HepG2 (cell line): ENCODE measurements around the gene EEIG1. TPM values are rescaled to one million over a fixed set of nuclear protein-coding genes. Genes with fewer than 3 reads are reported as not detected.
A peak's percentile ranks its signal among the peaks of the same experiment; 100 is the strongest.

ENCODE experiments used
- ATAC-seq: fragments of 200-7000 bp; cut with Tn5 transposase; 3 replicates; pipeline ENCODE4 v1.9.1; 2020; ENCODE audit warnings: mild to moderate bottlenecking, moderate library complexity
- BruUV-seq: library from RNA; stranded (reverse); fragments of 400-500 nt; replicated peaks from 2 replicates; lab custom pipeline; 2021; lab: Mats Ljungman, UMichigan
- CTCF ChIA-PET: fragments of 300-600 bp; formaldehyde crosslinking; extraction: SDS; loops from one replicate; lab custom pipeline; 2021; ENCODE audit warnings: low total read pairs, inconsistent platforms, low intra/inter-chr PET ratio; lab: Yijun Ruan, JAX
- POLR2A ChIA-PET: fragments of 350-600 bp; sonication (Branson Sonifier 250); formaldehyde crosslinking; loops from one replicate; lab custom pipeline; 2020; ENCODE audit warnings: antibody characterized with exemption, inconsistent platforms; lab: Yijun Ruan, JAX
- DNase-seq: peaks from one replicate; pipeline ENCODE4 v3.0.0-alpha.2; 2015; ENCODE audit warnings: low spot score
- FAIRE-seq: peaks from 3 replicates; lab custom pipeline; 2011; peaks lifted over from hg19 to GRCh38; lab: Jason Lieb, UNC
- H2AFZ ChIP-seq: one replicate; pipeline ENCODE4 v1.6.1; 2011; ENCODE audit warnings: low read length, inconsistent platforms
- H3K27ac ChIP-seq: fragments of 300-600 bp; 3 replicates; pipeline ENCODE4 v1.8.0; 2011; ENCODE audit warnings: mixed run types, mild to moderate bottlenecking, mixed read lengths, low read length, inconsistent platforms; ENCODE audit not compliant: insufficient read depth; ENCODE audit errors: extremely low read length
- H3K27me3 ChIP-seq, 2 experiments: fragments of 200-600 bp in 1 of 2; 2 replicates in 1 of 2; 3 replicates in 1 of 2; pipeline versions ENCODE4 v1.6.0 to v1.8.0; 2011; ENCODE audit warnings: low read length in 2 of 2, mild to moderate bottlenecking in 2 of 2, moderate library complexity in 2 of 2, inconsistent platforms in 1 of 2; ENCODE audit not compliant: insufficient read depth in 2 of 2, control insufficient read depth in 1 of 2
- H3K36me3 ChIP-seq, 2 experiments: fragments of 200-600 bp in 1 of 2; replicated peaks in 1 of 2; 2 replicates in 1 of 2; 3 replicates in 1 of 2; pipeline versions ENCODE4 v1.5.1 to v1.8.0; 2011; ENCODE audit warnings: low read length in 2 of 2, inconsistent platforms in 1 of 2; ENCODE audit not compliant: insufficient read depth in 2 of 2, control insufficient read depth in 1 of 2
- H3K4me1 ChIP-seq: 2 replicates; pipeline ENCODE4 v1.5.1; 2012; ENCODE audit warnings: low read length, inconsistent platforms; ENCODE audit not compliant: insufficient read depth
- H3K4me2 ChIP-seq: 2 replicates; pipeline ENCODE4 v1.6.0; 2011; ENCODE audit warnings: low read depth, low read length, inconsistent platforms
- H3K4me3 ChIP-seq, 3 experiments: fragments of 200-600 bp in 1 of 3; sonication (generic), shearing (Covaris generic) in 1 of 3; replicated peaks in 1 of 3; 2 replicates each; pipeline ENCODE4 v1.5.1; 2011 to 2016; ENCODE audit warnings: low read length in 3 of 3, inconsistent platforms in 2 of 3, low read depth in 2 of 3, mild to moderate bottlenecking in 2 of 3, control low read depth in 1 of 3, mixed read lengths in 1 of 3; ENCODE audit not compliant: insufficient read depth in 1 of 3
- H3K79me2 ChIP-seq: one replicate; pipeline ENCODE4 v1.6.1; 2011; ENCODE audit warnings: low read length, inconsistent platforms; ENCODE audit not compliant: insufficient read depth
- H3K9ac ChIP-seq: 2 replicates; pipeline ENCODE4 v1.6.0; 2011; ENCODE audit warnings: mild to moderate bottlenecking, low read depth, low read length, inconsistent platforms; ENCODE audit not compliant: insufficient read depth
- H3K9me3 ChIP-seq: 2 replicates; pipeline ENCODE4 v1.5.1; 2012; ENCODE audit warnings: mild to moderate bottlenecking, low read length
- H4K20me1 ChIP-seq: 2 replicates; pipeline ENCODE4 v1.6.0; 2011; ENCODE audit warnings: inconsistent platforms, mild to moderate bottlenecking, low read length, moderate library complexity; ENCODE audit not compliant: insufficient read depth
- BHLHE40 ChIP-seq: IDR thresholded peaks from 2 replicates; pipeline ENCODE4 v1.6.1; 2011; ENCODE audit warnings: low read length, improper control_type of control experiment
- HNRNPL ChIP-seq: fragments of 200-400 bp; formaldehyde crosslinking; IDR thresholded peaks from 2 replicates; pipeline ENCODE4 v1.6.1; 2017; ENCODE audit warnings: mild to moderate bottlenecking, low read depth, low read length
- HOXA3 ChIP-seq: sonication (generic); formaldehyde crosslinking; IDR thresholded peaks from 2 replicates; pipeline ENCODE4 v1.5.0; 2020; ENCODE audit warnings: missing genetic modification reagents
- HOXD1 ChIP-seq: sonication (generic); formaldehyde crosslinking; IDR thresholded peaks from 2 replicates; pipeline ENCODE4 v1.5.0; 2020; ENCODE audit warnings: missing genetic modification reagents
- JUN ChIP-seq: sonication (generic); formaldehyde crosslinking; IDR thresholded peaks from 2 replicates; pipeline ENCODE4 v1.4.0; 2020; ENCODE audit warnings: mild to moderate bottlenecking, missing genetic modification reagents
- MZF1 ChIP-seq: sonication (generic); formaldehyde crosslinking; IDR thresholded peaks from 2 replicates; pipeline ENCODE4 v1.8.1; 2023; ENCODE audit warnings: mild to moderate bottlenecking, missing genetic modification reagents, borderline replicate concordance
- RAD21 ChIP-seq: fragments of 450-650 bp; formaldehyde crosslinking; IDR thresholded peaks from 2 replicates; pipeline ENCODE4 v1.5.0; 2020; ENCODE audit warnings: mild to moderate bottlenecking
- RFX5 ChIP-seq: IDR thresholded peaks from 2 replicates; pipeline ENCODE4 v1.6.1; 2011; ENCODE audit warnings: low read depth, low read length, improper control_type of control experiment
- SRSF1 ChIP-seq: fragments of 200-400 bp; formaldehyde crosslinking; optimal IDR thresholded peaks from 2 replicates; pipeline ENCODE3; 2017; ENCODE audit warnings: mild to moderate bottlenecking, low read depth, low read length, moderate library complexity
- STAG1 ChIP-seq: sonication (generic); formaldehyde crosslinking; IDR thresholded peaks from 2 replicates; pipeline ENCODE4 v1.4.0; 2020; ENCODE audit warnings: missing genetic modification reagents
- U2AF2 ChIP-seq: fragments of 200-400 bp; formaldehyde crosslinking; IDR thresholded peaks from 2 replicates; pipeline ENCODE4 v1.6.1; 2017; ENCODE audit warnings: low read depth, mild to moderate bottlenecking, low read length
- ZMYM3 ChIP-seq: sonication (generic); formaldehyde crosslinking; IDR thresholded peaks from 2 replicates; pipeline ENCODE4 v1.5.1; 2020; ENCODE audit warnings: mild to moderate bottlenecking, missing genetic modification reagents
- ZNF616 ChIP-seq: sonication (generic); formaldehyde crosslinking; IDR thresholded peaks from 2 replicates; pipeline ENCODE4 v1.5.0; 2020; ENCODE audit warnings: low read depth, mild to moderate bottlenecking, missing genetic modification reagents
- ZNF883 ChIP-seq: sonication (generic); formaldehyde crosslinking; IDR thresholded peaks from 2 replicates; pipeline ENCODE4 v1.5.1; 2020; ENCODE audit warnings: mild to moderate bottlenecking, missing genetic modification reagents; ENCODE audit errors: not compliant biosample characterization
- WGBS: methylation state at CpG from one replicate; pipeline ENCODE4 v1.1.6; 2017; ENCODE audit warnings: low lambda C conversion rate; 5-methylcytosine and 5-hydroxymethylcytosine counted together
- in situ Hi-C: cut with HindIII; loops from 2 replicates; pipeline ENCODE4 v1.10.0; 2017; ENCODE audit warnings: low pct_unique_long_range_greater_than_20kb; ENCODE audit not compliant: extremely low pct_ligation_motif_present
- intact Hi-C: fragments of 100-400 bp; cut with micrococcal nuclease; formaldehyde crosslinking; loops from one replicate; pipeline ENCODE4 v1.10.0; 2022; ENCODE audit not compliant: unreplicated experiment
- polyA plus RNA-seq, 8 experiments: library from polyadenylated mRNA; depleted of rRNA in 3 of 8; stranded (reverse) in 7 of 8; unstranded in 1 of 8; fragments of >200 nt; fragmentation: Illumina TruSeq in 4 of 8; extraction: Trizol in 4 of 8; gene quantifications; 2 replicates each; pipeline versions ENCODE4 v1.2.1 to v1.2.3, GENCODE V29; 2011 to 2016; ENCODE audit warnings: low read depth in 4 of 8, missing spikeins in 1 of 8, mixed read lengths in 1 of 8; ENCODE audit not compliant: insufficient read depth in 1 of 8
- total RNA-seq, 5 experiments: library from RNA; depleted of rRNA; stranded (reverse); fragments of >200 nt; fragmentation: Illumina TruSeq; extraction: Trizol; gene quantifications; 2 replicates each; pipeline ENCODE4 v1.2.3, GENCODE V29; 2016; ENCODE audit warnings: low read depth in 1 of 5
- TF ChIP-seq, protein P1 (sequence below), 2 experiments: IDR thresholded peaks; 2 replicates each; pipeline ENCODE4 v1.6.1; 2011 to 2012; ENCODE audit warnings: low read length in 2 of 2, borderline replicate concordance in 1 of 2, low read depth in 1 of 2, mild to moderate bottlenecking in 1 of 2, moderate library complexity in 1 of 2
- TF ChIP-seq, protein P2 (sequence below): sonication (generic); formaldehyde crosslinking; IDR thresholded peaks from 2 replicates; pipeline ENCODE4 v1.4.0; 2020; ENCODE audit warnings: mild to moderate bottlenecking, low read depth, missing genetic modification reagents
- TF ChIP-seq, protein P3 (sequence below): IDR thresholded peaks from 2 replicates; pipeline ENCODE4 v1.6.1; 2016; ENCODE audit warnings: mild to moderate bottlenecking

EEIG1 gene
- total and polyA plus RNA-seq, 2 of the 13 experiments (the other 11 are each of a cell fraction or from before 2014, with no cell fraction given): 16.6 to 25.2 TPM

DNA sequence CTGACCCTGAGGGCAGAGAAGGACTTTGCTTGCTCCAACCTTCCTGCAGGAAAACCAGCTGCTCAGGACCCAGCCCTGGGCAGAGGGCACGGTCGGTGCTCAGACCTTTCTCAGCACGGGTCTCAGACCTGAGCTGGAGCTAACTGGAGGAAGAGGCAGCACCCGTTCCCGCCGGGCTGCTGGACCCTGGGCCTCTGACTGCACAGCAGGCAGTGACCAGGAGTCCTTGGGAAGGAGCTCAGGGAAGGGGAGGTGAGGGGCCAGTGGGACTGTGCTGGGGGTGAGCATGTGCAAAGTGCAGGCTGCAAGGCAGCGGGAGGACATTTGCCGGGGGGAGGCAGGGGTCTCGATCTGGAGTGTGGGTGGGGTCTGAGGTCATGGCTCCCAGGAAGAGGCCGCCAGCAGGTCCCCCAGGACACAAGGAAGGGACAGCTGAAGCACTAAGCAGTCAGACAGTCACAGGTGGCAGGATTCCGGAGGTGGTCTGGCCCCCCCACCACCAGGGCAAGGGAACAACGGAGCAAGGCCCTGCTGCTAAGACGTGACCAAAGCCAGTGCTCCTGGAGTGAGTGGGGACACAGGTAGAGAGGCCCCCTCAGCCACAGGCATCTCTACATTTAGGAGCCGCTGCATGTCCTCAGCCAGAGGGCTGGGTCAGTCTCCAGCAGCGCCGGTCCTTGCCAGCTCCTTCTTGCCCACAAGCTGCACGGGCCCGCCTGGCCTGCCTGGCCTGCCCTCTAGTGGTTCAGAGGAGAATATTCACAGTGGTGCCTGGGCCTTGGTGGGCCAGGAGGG is 38.4 kb downstream of the EEIG1 start:
- CTCF ChIA-PET: interaction anchor here (1.1 to 2.9 kb wide), 3 partner anchors 10 to 93 kb away, joined by 3 to 28 read pairs (median 7); no protein-coding TSS in a partner anchor
- peak; percentile 71 for ATAC-seq
- POLR2A ChIA-PET: interaction anchor here (0.8 to 2.2 kb wide), 4 partner anchors 13 to 125 kb away, joined by 3 to 6 read pairs (median 4); partner anchors contain the start of genes NAIF1 and SLC25A25
- no peaks in the 10 kb centered on the region; a peak in 1 of 5 replicates for H3K27me3 ChIP-seq
- peak; percentile 43 for DNase-seq
- H3K4me2 ChIP-seq: no peak overlapping the region
- H3K27ac ChIP-seq: peak overlapping the region; percentile 4
- peaks cover 17% of the 10 kb centered on the region for H3K79me2 ChIP-seq
- 84% methylated on average over 11 of the region's 18 CpGs for WGBS
- in situ Hi-C loops: no loop called here
- H3K4me3 ChIP-seq: no peak overlapping the region
- no peak overlapping the region for H3K9ac ChIP-seq
- no peak overlapping the region for H2AFZ ChIP-seq
- intact Hi-C loops: loop anchor here (2.0 to 10.0 kb wide), 3 partner anchors 35 to 172 kb away; no protein-coding TSS in a partner anchor
- H3K36me3 ChIP-seq: peaks cover 17 to 52% of the 10 kb centered on the region in 2 experiments; a peak in 4 of 5 replicates
- FAIRE-seq: no peak
- H3K4me1 ChIP-seq: peaks cover 36% of the 10 kb centered on the region
- H4K20me1 ChIP-seq: peaks cover 7% of the 10 kb centered on the region
- H3K9me3 ChIP-seq: no peaks in the 10 kb centered on the region
- no TSS peak for BruUV-seq
- TF ChIP-seq HNRNPL (peak; percentile 65; the same call in 1 of the 2 replicates), JUN (CRISPR knock-in tag) (no peak), RAD21 (CRISPR knock-in tag) (peak; percentile 60), MZF1 (0 out of 2 replicates have a peak, but pooled peaks have one; percentile 41), U2AF2 (no peak), HOXD1 (CRISPR knock-in tag) (no peak), ZNF883 (CRISPR knock-in tag) (peak; percentile 11), RFX5 (no peak), ZMYM3 (CRISPR knock-in tag) (0 out of 2 replicates have a peak, but pooled peaks have one; percentile 36), HOXA3 (CRISPR knock-in tag) (0 out of 2 replicates have a peak, but pooled peaks have one; percentile 19), STAG1 (peak; percentile 61), BHLHE40 (peak; percentile 16; the same call in 1 of the 2 replicates), ZNF616 (CRISPR knock-in tag) (0 out of 2 replicates have a peak, but pooled peaks have one; percentile 59), SRSF1 (peak; percentile 39)
- TF ChIP-seq, protein P1, sequence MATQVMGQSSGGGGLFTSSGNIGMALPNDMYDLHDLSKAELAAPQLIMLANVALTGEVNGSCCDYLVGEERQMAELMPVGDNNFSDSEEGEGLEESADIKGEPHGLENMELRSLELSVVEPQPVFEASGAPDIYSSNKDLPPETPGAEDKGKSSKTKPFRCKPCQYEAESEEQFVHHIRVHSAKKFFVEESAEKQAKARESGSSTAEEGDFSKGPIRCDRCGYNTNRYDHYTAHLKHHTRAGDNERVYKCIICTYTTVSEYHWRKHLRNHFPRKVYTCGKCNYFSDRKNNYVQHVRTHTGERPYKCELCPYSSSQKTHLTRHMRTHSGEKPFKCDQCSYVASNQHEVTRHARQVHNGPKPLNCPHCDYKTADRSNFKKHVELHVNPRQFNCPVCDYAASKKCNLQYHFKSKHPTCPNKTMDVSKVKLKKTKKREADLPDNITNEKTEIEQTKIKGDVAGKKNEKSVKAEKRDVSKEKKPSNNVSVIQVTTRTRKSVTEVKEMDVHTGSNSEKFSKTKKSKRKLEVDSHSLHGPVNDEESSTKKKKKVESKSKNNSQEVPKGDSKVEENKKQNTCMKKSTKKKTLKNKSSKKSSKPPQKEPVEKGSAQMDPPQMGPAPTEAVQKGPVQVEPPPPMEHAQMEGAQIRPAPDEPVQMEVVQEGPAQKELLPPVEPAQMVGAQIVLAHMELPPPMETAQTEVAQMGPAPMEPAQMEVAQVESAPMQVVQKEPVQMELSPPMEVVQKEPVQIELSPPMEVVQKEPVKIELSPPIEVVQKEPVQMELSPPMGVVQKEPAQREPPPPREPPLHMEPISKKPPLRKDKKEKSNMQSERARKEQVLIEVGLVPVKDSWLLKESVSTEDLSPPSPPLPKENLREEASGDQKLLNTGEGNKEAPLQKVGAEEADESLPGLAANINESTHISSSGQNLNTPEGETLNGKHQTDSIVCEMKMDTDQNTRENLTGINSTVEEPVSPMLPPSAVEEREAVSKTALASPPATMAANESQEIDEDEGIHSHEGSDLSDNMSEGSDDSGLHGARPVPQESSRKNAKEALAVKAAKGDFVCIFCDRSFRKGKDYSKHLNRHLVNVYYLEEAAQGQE (IDR thresholded peaks at IDR 0.05; ENCODE audit: borderline replicate concordance in 1 of 2, low read depth in 1 of 2, low read length in 2 of 2): no peak
- TF ChIP-seq, protein P2, sequence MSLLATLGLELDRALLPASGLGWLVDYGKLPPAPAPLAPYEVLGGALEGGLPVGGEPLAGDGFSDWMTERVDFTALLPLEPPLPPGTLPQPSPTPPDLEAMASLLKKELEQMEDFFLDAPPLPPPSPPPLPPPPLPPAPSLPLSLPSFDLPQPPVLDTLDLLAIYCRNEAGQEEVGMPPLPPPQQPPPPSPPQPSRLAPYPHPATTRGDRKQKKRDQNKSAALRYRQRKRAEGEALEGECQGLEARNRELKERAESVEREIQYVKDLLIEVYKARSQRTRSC (CRISPR knock-in tag): no peak
- TF ChIP-seq, protein P3, sequence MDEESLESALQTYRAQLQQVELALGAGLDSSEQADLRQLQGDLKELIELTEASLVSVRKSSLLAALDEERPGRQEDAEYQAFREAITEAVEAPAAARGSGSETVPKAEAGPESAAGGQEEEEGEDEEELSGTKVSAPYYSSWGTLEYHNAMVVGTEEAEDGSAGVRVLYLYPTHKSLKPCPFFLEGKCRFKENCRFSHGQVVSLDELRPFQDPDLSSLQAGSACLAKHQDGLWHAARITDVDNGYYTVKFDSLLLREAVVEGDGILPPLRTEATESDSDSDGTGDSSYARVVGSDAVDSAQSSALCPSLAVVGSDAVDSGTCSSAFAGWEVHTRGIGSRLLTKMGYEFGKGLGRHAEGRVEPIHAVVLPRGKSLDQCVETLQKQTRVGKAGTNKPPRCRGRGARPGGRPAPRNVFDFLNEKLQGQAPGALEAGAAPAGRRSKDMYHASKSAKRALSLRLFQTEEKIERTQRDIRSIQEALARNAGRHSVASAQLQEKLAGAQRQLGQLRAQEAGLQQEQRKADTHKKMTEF (CRISPR knock-in tag): no peak
